Peyer's patch (tissue), 4 donors: ENCODE measurements around the gene PPP1R12B. TPM values are rescaled to one million over a fixed set of nuclear protein-coding genes. Genes with fewer than 3 reads are reported as not detected.
A peak's percentile ranks its signal among the peaks of the same experiment; 100 is the strongest.
"Not testable (repeated sequence)": the region's sequence is repeated elsewhere in the genome, so short reads cannot be mapped to it uniquely, and the experiment has no call there.

Source experiments
- DNase-seq, 3 donors: peaks; one replicate each; pipeline ENCODE4 v3.0.0-alpha.2; 2017 to 2019
- H3K27ac ChIP-seq, 4 donors: fragments of 200-600 bp; sonication (generic); one replicate each; pipeline ENCODE4 v1.5.1; 2016 to 2019
- H3K27me3 ChIP-seq, 2 donors: fragments of 200-600 bp; sonication (generic); one replicate each; pipeline ENCODE4 v1.5.1; 2019
- H3K36me3 ChIP-seq, 3 donors: fragments of 200-600 bp; sonication (generic); one replicate each; pipeline ENCODE4 v1.5.1; 2016 to 2019
- H3K4me1 ChIP-seq, 4 donors: fragments of 200-600 bp; sonication (generic); one replicate each; pipeline ENCODE4 v1.5.1; 2016 to 2019
- H3K4me3 ChIP-seq, 4 donors: fragments of 200-600 bp; sonication (generic); 1 replicate in 3 of 4; 2 replicates in 1 of 4; pipeline ENCODE4 v1.5.1; 2016 to 2019; ENCODE audit warnings: mild to moderate bottlenecking in 1 of 4
- H3K9me3 ChIP-seq, 4 donors: fragments of 200-600 bp; sonication (generic); one replicate each; pipeline ENCODE4 v1.5.1; 2016 to 2019; ENCODE audit warnings: mild to moderate bottlenecking in 1 of 4
- POLR2A ChIP-seq, 2 donors: fragments of 450-650 bp; IDR thresholded peaks; one replicate each; pipeline ENCODE4 v1.5.1; 2017; ENCODE audit warnings: antibody characterized with exemption in 2 of 2, mild to moderate bottlenecking in 2 of 2, moderate library complexity in 2 of 2
- total RNA-seq, 4 donors: library from RNA; depleted of rRNA; stranded (reverse); fragments of >200 nt; gene quantifications; one replicate each; pipeline ENCODE4 v1.1.0, GENCODE V29; 2016
- TF ChIP-seq, protein P1 (sequence below), 6 experiments: fragments of 450-650 bp in 4 of 6; fragments of 200-600 bp in 2 of 6; sonication (generic) in 1 of 6; IDR thresholded peaks; one replicate each; pipeline ENCODE4 v1.5.1; 2017 to 2019; ENCODE audit warnings: antibody characterized with exemption in 6 of 6, mild to moderate bottlenecking in 3 of 6, moderate library complexity in 1 of 6

PPP1R12B gene
- total RNA-seq, 4 donors from 2014 or later, result 33.1 to 131 (median 90.8) TPM

DNA sequence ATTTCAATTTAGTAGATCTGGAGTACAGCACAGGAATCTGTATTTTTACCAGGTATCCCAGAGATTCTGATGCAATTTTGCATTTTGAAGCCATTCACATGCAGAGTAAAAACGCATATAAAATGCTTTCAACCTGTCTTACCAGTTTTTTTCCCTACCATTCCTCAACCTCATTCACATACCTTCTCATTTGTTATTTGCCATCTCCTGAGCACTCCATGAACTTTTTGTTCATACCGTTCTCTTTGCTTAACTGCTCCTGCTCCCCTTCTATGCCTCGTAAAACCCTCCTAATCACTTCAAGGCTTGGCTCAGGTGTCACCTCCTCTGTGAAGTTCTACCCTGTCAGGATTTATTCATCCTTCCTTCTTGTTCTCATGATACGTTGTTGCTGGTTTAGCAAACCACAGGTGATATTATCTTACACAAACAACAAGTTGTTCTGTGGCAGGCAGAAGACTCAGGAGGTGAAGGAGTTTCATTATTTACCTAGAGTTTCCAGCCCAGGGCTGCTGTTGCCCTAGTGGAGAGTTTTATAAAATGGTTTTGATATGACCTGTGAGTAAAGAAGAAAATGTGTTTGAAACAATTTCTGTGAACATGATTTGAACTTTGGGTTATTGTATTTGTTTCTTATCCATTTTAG lies 31.5 kb downstream of the PPP1R12B start:
- H3K27me3 ChIP-seq, DNase-seq, H3K27ac ChIP-seq, H3K9me3 ChIP-seq, H3K4me3 ChIP-seq, H3K36me3 ChIP-seq, H3K4me1 ChIP-seq: not testable (repeated sequence)
- TF ChIP-seq, protein P1, sequence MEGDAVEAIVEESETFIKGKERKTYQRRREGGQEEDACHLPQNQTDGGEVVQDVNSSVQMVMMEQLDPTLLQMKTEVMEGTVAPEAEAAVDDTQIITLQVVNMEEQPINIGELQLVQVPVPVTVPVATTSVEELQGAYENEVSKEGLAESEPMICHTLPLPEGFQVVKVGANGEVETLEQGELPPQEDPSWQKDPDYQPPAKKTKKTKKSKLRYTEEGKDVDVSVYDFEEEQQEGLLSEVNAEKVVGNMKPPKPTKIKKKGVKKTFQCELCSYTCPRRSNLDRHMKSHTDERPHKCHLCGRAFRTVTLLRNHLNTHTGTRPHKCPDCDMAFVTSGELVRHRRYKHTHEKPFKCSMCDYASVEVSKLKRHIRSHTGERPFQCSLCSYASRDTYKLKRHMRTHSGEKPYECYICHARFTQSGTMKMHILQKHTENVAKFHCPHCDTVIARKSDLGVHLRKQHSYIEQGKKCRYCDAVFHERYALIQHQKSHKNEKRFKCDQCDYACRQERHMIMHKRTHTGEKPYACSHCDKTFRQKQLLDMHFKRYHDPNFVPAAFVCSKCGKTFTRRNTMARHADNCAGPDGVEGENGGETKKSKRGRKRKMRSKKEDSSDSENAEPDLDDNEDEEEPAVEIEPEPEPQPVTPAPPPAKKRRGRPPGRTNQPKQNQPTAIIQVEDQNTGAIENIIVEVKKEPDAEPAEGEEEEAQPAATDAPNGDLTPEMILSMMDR (IDR thresholded peaks at IDR 0.05), result peak in 1 of 6 experiments; percentile 23

GRCh38 chr1:202380535-202380934 lies 32.0 kb downstream of the PPP1R12B start:
- H3K27me3 ChIP-seq, H3K36me3 ChIP-seq, DNase-seq, H3K4me3 ChIP-seq, H3K4me1 ChIP-seq, H3K9me3 ChIP-seq, H3K27ac ChIP-seq: not testable (repeated sequence)

- H3K4me3 ChIP-seq, H3K4me1 ChIP-seq, H3K9me3 ChIP-seq, DNase-seq, H3K36me3 ChIP-seq, H3K27me3 ChIP-seq, H3K27ac ChIP-seq: not testable (repeated sequence)
Observed at GRCh38 chr1:202381867-202382266, 33.4 kb downstream of the PPP1R12B start.

- H3K27ac ChIP-seq, H3K9me3 ChIP-seq, DNase-seq, H3K4me1 ChIP-seq, H3K27me3 ChIP-seq, H3K4me3 ChIP-seq, H3K36me3 ChIP-seq: not testable (repeated sequence)
Observed at GRCh38 chr1:202395831-202396230, 47.3 kb downstream of the PPP1R12B start.

- Histone ChIP-seq H3K36me3 (no peaks in the 10 kb centered on the region), H3K4me1 (no peaks in the 10 kb centered on the region), H3K27me3 (no peaks in the 10 kb centered on the region), H3K27ac (no peak overlapping the region), H3K9me3 (no peaks in the 10 kb centered on the region), H3K4me3 (no peak overlapping the region)
- TF ChIP-seq, protein P1 (IDR thresholded peaks at IDR 0.05), result no peak
- no peak for TF ChIP-seq POLR2A (IDR thresholded peaks at IDR 0.05)
- DNase-seq, result no peak
Observed at GRCh38 chr1:202397256-202397655, 48.8 kb downstream of the PPP1R12B start.

DNA sequence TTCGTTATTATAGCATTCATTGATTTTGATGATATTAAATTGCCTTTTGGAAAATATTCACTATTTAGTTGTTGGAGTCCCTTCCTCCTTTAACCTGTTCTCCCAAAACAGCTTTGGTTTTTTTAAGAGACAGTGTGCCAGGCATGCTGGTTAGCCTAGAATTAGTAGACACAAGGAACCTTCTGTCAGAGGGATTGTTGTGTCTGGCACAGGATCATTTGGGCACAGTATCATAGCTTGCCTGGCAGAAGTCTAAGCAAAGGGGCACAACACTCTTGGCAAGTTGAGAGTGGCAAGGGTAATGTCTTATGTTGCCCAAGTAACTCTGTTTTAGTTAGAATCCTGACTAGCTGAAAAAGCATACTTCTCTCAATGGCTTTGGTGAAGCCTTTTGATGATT lies 49.9 kb downstream of the PPP1R12B start:
- not testable (repeated sequence) for H3K4me1 ChIP-seq, H3K4me3 ChIP-seq, H3K36me3 ChIP-seq, H3K9me3 ChIP-seq, DNase-seq, H3K27me3 ChIP-seq, H3K27ac ChIP-seq

DNA sequence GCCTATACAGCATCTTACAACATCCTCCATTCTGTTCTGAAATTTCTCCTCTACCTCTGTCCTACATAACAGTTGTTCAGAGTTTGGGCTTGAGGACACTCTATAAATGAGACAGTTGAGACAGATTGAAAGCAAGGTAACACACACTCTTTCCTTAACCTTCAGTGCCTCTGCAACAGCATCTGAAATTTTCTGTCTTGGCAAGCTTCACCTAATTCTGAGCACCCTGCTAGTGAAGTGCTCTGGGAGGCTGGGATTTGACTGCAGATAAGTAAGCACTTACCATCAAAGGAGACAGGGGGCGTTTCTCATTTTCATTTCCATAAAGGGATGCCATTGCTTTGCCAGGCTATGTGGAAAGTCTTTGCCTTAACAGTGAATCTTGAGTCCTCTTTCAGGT lies 53.3 kb downstream of the PPP1R12B start:
- not testable (repeated sequence) for DNase-seq, H3K36me3 ChIP-seq, H3K4me3 ChIP-seq, H3K4me1 ChIP-seq, H3K27ac ChIP-seq, H3K9me3 ChIP-seq, H3K27me3 ChIP-seq

DNA sequence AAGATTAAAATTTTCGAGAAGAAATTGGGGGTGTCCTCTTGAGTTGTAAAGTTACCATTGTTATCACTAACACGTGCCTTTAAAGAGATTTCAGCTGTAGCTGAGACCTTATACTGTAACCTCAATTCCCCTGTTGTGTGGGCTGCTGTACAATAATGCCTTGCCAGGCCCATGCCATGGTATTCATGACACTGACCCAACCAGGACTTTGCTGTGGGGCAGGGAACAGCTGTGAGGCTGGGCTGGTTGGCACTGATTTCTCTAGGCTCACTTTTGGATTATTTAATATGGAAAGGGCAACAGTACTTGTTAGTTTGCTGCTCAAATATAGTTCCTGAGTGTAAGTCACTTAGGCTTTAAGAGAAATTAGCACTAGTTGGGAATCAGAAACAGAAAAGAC lies 54.9 kb downstream of the PPP1R12B start:
- not testable (repeated sequence) for DNase-seq, H3K4me3 ChIP-seq, H3K9me3 ChIP-seq, H3K27ac ChIP-seq, H3K36me3 ChIP-seq, H3K27me3 ChIP-seq, H3K4me1 ChIP-seq

GRCh38 chr1:202405928-202406327 lies 57.4 kb downstream of the PPP1R12B start:
- H3K27ac ChIP-seq, result no peak overlapping the region
- H3K27me3 ChIP-seq, result no peaks in the 10 kb centered on the region
- no peaks in the 10 kb centered on the region for H3K9me3 ChIP-seq
- H3K4me3 ChIP-seq, result no peak overlapping the region
- H3K4me1 ChIP-seq, result no peaks in the 10 kb centered on the region
- no peaks in the 10 kb centered on the region for H3K36me3 ChIP-seq
- DNase-seq, result no peak
- no peak for TF ChIP-seq POLR2A (IDR thresholded peaks at IDR 0.05)
- TF ChIP-seq, protein P1 (IDR thresholded peaks at IDR 0.05), result no peak

DNA sequence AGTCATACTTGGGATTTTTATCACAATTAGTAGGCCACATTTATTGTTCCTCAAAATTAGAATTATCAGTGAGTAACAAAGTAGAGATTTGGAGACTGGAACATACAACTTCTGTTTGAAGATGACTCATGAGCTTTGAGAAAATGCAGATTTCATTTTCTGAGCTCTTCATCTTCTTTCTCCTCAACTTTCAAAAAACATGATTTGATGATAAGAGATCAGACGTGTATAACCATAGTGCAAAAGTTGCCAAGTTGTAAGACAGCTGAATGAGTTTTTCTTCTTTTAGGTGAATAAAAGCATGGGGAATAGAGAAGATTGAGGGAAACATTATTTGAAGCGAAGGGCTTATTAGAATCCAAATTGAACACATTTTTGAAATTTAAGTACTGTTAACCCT lies 58.4 kb downstream of the PPP1R12B start:
- not testable (repeated sequence) for H3K9me3 ChIP-seq, H3K27ac ChIP-seq, H3K4me3 ChIP-seq, H3K36me3 ChIP-seq, H3K4me1 ChIP-seq, H3K27me3 ChIP-seq, DNase-seq

- H3K4me1 ChIP-seq, H3K27ac ChIP-seq, DNase-seq, H3K27me3 ChIP-seq, H3K4me3 ChIP-seq, H3K9me3 ChIP-seq, H3K36me3 ChIP-seq: not testable (repeated sequence)
Observed at GRCh38 chr1:202407378-202407777, 58.9 kb downstream of the PPP1R12B start.

- not testable (repeated sequence) for H3K27ac ChIP-seq, H3K4me1 ChIP-seq, DNase-seq, H3K36me3 ChIP-seq, H3K9me3 ChIP-seq, H3K27me3 ChIP-seq, H3K4me3 ChIP-seq
Observed at GRCh38 chr1:202410251-202410650, 61.8 kb downstream of the PPP1R12B start.
